ENCODE results near the gene MRPL12.

GRCh38 chr17:81695801-81696200, 7.4 kb upstream of the MRPL12 start:
- TF ChIP-seq CTCF (IDR thresholded peaks at IDR 0.05) (no peak), POLR2AphosphoS5 (IDR thresholded peaks at IDR 0.05) (no peak), POLR2A (IDR thresholded peaks at IDR 0.05) (no peak)
